Measurements from ENCODE around the gene SLC5A2. TPM values are rescaled to one million over a fixed set of nuclear protein-coding genes. Genes with fewer than 3 reads are reported as not detected.

Gene SLC5A2
- total and polyA plus RNA-seq, 2 of the 13 experiments (the other 11 are each of a cell fraction or from before 2014, with no cell fraction given), result 0.24 to 0.97 TPM

DNA sequence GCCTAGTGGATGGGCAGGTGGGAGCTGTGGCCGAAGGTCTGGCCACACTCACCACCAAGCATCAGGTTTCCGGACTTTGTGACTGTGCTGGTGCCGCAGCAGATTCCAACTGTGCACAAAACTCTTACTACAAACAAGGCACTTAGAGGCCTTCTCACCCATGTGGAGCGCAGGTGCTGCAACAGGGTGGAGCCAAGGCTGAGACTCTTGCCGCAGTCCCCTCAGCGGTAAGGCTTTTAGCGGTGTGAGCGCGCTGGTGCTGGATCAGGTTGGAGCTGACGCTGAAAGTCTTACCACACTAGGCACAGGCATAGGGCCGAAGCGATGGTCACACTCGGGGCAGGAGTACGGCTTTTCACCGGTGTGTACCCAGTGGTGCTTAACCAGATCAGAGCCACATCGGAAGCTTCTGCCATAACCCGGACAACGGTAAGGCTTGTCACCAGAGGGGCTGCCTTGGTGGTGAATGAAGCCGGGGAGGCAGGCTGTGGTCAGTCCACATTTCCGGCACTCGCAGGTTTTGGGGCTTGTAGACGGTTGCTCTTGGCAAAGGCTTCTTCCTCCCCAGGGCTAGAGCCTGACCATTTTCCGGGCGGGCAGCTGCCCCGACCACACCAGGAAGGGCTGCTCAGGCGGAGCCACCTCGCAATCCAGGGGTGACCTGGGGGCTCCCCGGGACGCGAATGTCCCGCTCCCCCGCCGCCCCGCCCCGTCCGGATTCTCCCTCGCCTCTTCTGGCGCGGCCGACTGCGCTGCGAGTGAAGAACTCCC, 24.7 kb upstream of the SLC5A2 start (continued):
- TF ChIP-seq ZNF790 (CRISPR knock-in tag; IDR thresholded peaks at IDR 0.05; ENCODE audit: borderline replicate concordance) (peak; percentile 7; the same call in 1 of the 2 replicates), ZNF20 (CRISPR knock-in tag; IDR thresholded peaks at IDR 0.05) (no peak), ZZZ3 (CRISPR knock-in tag; IDR thresholded peaks at IDR 0.05; ENCODE audit: borderline replicate concordance) (no peak), ELF3 (CRISPR knock-in tag; IDR thresholded peaks at IDR 0.05) (peak; percentile 76), ZNF282 (IDR thresholded peaks at IDR 0.05; ENCODE audit: partially characterized antibody) (no peak), FLYWCH1 (CRISPR knock-in tag; IDR thresholded peaks at IDR 0.05) (no peak; the same call in 1 of the 2 replicates), ZFX (CRISPR knock-in tag; IDR thresholded peaks at IDR 0.05; ENCODE audit: low read depth) (peak; percentile 97), ZNF512B (CRISPR knock-in tag; IDR thresholded peaks at IDR 0.05; ENCODE audit: borderline replicate concordance) (peak; percentile 89; the same call in 1 of the 2 replicates), ZNF670 (CRISPR knock-in tag; IDR thresholded peaks at IDR 0.05; ENCODE audit: borderline replicate concordance) (no peak; the same call in 1 of the 2 replicates), SP2 (CRISPR knock-in tag; IDR thresholded peaks at IDR 0.05) (no peak), MIXL1 (CRISPR knock-in tag; IDR thresholded peaks at IDR 0.05) (peak; percentile 75), U2AF2 (IDR thresholded peaks at IDR 0.05; ENCODE audit: low read depth, low read length) (no peak), GTF2F1 (IDR thresholded peaks at IDR 0.05; ENCODE audit: low read length) (no peak), MAFG (CRISPR knock-in tag; IDR thresholded peaks at IDR 0.05) (no peak), SNAI1 (CRISPR knock-in tag; IDR thresholded peaks at IDR 0.05; ENCODE audit: borderline replicate concordance) (no peak; the same call in none of the 2 replicates), RFX3 (CRISPR knock-in tag; IDR thresholded peaks at IDR 0.05) (no peak; the same call in 1 of the 2 replicates), BRCA1 (CRISPR knock-in tag; IDR thresholded peaks at IDR 0.05) (no peak), CEBPG (CRISPR knock-in tag; IDR thresholded peaks at IDR 0.05) (peak; percentile 77), ETS1 (CRISPR knock-in tag; IDR thresholded peaks at IDR 0.05) (no peak), ZNF619 (CRISPR knock-in tag; IDR thresholded peaks at IDR 0.05) (peak; percentile 63; the same call in 1 of the 2 replicates), ONECUT2 (CRISPR knock-in tag; IDR thresholded peaks at IDR 0.05) (no peak; the same call in 1 of the 2 replicates), ZNF713 (CRISPR knock-in tag; IDR thresholded peaks at IDR 0.05) (no peak), ARNT2 (CRISPR knock-in tag; IDR thresholded peaks at IDR 0.05; ENCODE audit: low read depth) (no peak; the same call in 1 of the 2 replicates)
- TF ChIP-seq, protein P1, sequence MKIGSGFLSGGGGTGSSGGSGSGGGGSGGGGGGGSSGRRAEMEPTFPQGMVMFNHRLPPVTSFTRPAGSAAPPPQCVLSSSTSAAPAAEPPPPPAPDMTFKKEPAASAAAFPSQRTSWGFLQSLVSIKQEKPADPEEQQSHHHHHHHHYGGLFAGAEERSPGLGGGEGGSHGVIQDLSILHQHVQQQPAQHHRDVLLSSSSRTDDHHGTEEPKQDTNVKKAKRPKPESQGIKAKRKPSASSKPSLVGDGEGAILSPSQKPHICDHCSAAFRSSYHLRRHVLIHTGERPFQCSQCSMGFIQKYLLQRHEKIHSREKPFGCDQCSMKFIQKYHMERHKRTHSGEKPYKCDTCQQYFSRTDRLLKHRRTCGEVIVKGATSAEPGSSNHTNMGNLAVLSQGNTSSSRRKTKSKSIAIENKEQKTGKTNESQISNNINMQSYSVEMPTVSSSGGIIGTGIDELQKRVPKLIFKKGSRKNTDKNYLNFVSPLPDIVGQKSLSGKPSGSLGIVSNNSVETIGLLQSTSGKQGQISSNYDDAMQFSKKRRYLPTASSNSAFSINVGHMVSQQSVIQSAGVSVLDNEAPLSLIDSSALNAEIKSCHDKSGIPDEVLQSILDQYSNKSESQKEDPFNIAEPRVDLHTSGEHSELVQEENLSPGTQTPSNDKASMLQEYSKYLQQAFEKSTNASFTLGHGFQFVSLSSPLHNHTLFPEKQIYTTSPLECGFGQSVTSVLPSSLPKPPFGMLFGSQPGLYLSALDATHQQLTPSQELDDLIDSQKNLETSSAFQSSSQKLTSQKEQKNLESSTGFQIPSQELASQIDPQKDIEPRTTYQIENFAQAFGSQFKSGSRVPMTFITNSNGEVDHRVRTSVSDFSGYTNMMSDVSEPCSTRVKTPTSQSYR (CRISPR knock-in tag; IDR thresholded peaks at IDR 0.05; ENCODE audit: borderline replicate concordance), result peak; percentile 74; the same call in 1 of the 2 replicates
